Measurements from ENCODE around the gene PEX14. TPM values are rescaled to one million over a fixed set of nuclear protein-coding genes. Genes with fewer than 3 reads are reported as not detected.

Gene PEX14
- total and polyA plus RNA-seq, 11 donors, result 14.9 to 28.7 (median 20.4) TPM

DNA sequence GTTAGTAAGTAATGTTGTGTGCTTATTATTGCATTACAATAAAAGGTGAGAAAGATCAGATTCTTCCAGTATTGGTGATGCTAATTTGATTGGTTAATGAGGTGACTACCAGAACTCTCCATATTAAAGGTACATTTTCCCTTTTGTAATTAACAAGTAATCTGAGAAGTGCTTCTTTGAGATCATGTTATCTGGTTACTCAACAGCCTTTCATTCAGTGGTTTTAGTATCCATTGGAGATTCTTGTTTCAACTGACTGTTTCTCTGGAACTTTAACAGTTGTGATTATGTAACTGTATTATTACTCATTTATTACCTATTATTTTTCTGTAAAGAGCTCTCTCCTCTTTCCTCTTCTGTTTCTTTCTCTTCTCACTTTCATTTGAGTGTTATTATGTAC lies 86.7 kb downstream of the PEX14 start:
- no peaks in the 10 kb centered on the region for H3K36me3 ChIP-seq
- intact Hi-C loops (cut with DNase I), result no loop called here
- H3K9me3 ChIP-seq, result peaks cover 0 to 15% (median 3%) of the 10 kb centered on the region in 12 donors
- no peak for ATAC-seq
- no peaks in the 10 kb centered on the region for H3K27me3 ChIP-seq
- no peak overlapping the region for H3K4me3 ChIP-seq
- H3K4me1 ChIP-seq, result peaks cover 0 to 2% (median 0%) of the 10 kb centered on the region in 12 donors
- no peak for TF ChIP-seq POLR2A (IDR thresholded peaks at IDR 0.05)
- TF ChIP-seq, protein P1, sequence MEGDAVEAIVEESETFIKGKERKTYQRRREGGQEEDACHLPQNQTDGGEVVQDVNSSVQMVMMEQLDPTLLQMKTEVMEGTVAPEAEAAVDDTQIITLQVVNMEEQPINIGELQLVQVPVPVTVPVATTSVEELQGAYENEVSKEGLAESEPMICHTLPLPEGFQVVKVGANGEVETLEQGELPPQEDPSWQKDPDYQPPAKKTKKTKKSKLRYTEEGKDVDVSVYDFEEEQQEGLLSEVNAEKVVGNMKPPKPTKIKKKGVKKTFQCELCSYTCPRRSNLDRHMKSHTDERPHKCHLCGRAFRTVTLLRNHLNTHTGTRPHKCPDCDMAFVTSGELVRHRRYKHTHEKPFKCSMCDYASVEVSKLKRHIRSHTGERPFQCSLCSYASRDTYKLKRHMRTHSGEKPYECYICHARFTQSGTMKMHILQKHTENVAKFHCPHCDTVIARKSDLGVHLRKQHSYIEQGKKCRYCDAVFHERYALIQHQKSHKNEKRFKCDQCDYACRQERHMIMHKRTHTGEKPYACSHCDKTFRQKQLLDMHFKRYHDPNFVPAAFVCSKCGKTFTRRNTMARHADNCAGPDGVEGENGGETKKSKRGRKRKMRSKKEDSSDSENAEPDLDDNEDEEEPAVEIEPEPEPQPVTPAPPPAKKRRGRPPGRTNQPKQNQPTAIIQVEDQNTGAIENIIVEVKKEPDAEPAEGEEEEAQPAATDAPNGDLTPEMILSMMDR (IDR thresholded peaks at IDR 0.05), result no peak
- H3K27ac ChIP-seq, result no peak overlapping the region
- no peak for DNase-seq

DNA sequence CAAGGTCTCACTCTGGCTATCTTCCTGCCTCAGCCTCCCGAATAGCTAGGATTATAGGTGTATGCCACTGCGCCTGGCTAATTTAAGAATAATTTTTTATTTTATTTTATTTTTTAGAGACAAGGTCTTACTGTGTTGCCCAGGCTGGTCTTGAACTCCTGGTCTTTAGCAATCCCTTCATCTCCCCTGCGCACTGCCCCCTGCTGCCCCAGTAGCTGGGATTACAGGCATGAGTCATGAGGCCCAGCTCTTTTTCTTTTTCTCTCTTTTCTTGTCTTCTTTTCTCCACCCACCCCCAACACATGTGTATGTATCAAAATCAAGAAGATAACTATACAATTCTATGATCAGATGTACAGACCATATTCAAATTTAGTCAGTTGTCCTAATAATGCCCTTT lies 87.2 kb downstream of the PEX14 start:
- TF ChIP-seq, protein P1 (IDR thresholded peaks at IDR 0.05), result no peak
- TF ChIP-seq POLR2A (IDR thresholded peaks at IDR 0.05), result no peak
- 93 to 99% (median 97%) methylated on average over 3 of the region's 3 CpGs for WGBS, 4 donors
- ATAC-seq (no peak), DNase-seq (no peak)
- peaks cover 0 to 4% (median 0%) of the 10 kb centered on the region in 12 donors for H3K4me1 ChIP-seq
- intact Hi-C loops (cut with DNase I), result no loop called here
- no peaks in the 10 kb centered on the region for H3K36me3 ChIP-seq
- no peaks in the 10 kb centered on the region for H3K27me3 ChIP-seq
- H3K27ac ChIP-seq, result no peak overlapping the region
- peaks cover 0 to 15% (median 3%) of the 10 kb centered on the region in 12 donors for H3K9me3 ChIP-seq
- H3K4me3 ChIP-seq, result no peak overlapping the region

DNA sequence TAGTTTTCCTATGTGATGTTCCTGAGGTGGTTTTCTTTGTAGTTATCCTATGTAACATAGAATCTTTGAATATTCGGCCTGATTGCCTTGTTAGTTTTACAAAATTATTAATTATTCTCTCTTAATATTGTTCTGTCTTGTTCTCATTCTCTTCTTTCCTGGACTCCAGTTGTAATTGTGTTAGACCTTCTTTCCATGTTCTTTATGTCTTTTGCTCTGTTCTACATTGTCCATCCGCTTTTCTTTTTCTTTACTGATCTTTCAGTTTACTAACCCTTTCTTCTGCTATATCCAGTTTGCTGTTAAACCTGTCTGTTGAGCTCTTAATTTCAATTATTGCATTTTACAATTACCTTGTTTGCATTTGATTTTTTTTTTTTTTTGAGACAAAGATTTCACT lies 89.3 kb downstream of the PEX14 start:
- ATAC-seq, result no peak
- DNase-seq, result no peak
- peaks cover 0 to 15% (median 3%) of the 10 kb centered on the region in 12 donors for H3K9me3 ChIP-seq
- H3K27me3 ChIP-seq, result no peaks in the 10 kb centered on the region
- intact Hi-C loops (cut with DNase I), result no loop called here
- no peak for TF ChIP-seq POLR2A (IDR thresholded peaks at IDR 0.05)
- TF ChIP-seq, protein P1 (IDR thresholded peaks at IDR 0.05), result no peak
- no peak overlapping the region for H3K27ac ChIP-seq
- 94 to 99% (median 97%) methylated on average over 2 of the region's 2 CpGs for WGBS, 4 donors
- H3K4me3 ChIP-seq, result no peak overlapping the region
- no peaks in the 10 kb centered on the region for H3K36me3 ChIP-seq
- H3K4me1 ChIP-seq, result peaks cover 0 to 9% (median 0%) of the 10 kb centered on the region in 12 donors

DNA sequence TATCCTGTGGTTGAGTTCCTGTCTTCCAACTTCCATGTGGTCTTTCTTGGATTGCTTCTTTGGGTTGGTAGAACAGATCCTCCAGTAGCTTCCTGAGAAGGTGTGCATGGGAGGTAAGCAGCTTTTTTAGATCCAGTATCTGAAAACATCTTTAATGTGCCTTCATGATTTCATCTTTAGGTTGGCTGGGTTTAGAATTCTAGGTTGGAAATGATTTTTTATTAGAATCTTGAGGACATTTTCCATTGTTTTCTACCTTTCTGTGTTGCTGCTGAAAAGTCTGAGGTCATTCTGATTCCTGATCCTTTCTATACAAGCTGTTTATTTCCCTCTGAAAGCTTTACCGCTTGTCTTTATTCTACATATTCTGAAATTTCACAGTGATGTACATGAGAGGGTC lies 94.8 kb downstream of the PEX14 start:
- no peak for TF ChIP-seq POLR2A (IDR thresholded peaks at IDR 0.05)
- TF ChIP-seq, protein P1 (IDR thresholded peaks at IDR 0.05), result no peak
- intact Hi-C loops (cut with DNase I), result no loop called here
- ATAC-seq, result no peak
- H3K9me3 ChIP-seq, result peaks cover 0 to 12% (median 0%) of the 10 kb centered on the region in 12 donors
- H3K36me3 ChIP-seq, result no peaks in the 10 kb centered on the region
- peaks cover 0 to 9% (median 0%) of the 10 kb centered on the region in 12 donors for H3K4me1 ChIP-seq
- no peak overlapping the region for H3K4me3 ChIP-seq
- no peaks in the 10 kb centered on the region for H3K27me3 ChIP-seq
- DNase-seq, result no peak
- 93 to 100% (median 96%) methylated on average over 1 of the region's 1 CpG for WGBS, 4 donors
- no peak overlapping the region for H3K27ac ChIP-seq

All from heart left ventricle (tissue), 16 donors.